NCI-H187 treated with DMSO at 0.1 percent for 48 hours (cell line): ENCODE data around the gene NUTM2D.
"Not testable (repeated sequence)": the region's sequence is repeated elsewhere in the genome, so short reads cannot be mapped to it uniquely, and the experiment has no call there.

Experiments used
- DNase-seq: peaks from one replicate; lab custom pipeline; 2025; lab: John Stamatoyannopoulos, UW

The NUTM2D gene

DNA sequence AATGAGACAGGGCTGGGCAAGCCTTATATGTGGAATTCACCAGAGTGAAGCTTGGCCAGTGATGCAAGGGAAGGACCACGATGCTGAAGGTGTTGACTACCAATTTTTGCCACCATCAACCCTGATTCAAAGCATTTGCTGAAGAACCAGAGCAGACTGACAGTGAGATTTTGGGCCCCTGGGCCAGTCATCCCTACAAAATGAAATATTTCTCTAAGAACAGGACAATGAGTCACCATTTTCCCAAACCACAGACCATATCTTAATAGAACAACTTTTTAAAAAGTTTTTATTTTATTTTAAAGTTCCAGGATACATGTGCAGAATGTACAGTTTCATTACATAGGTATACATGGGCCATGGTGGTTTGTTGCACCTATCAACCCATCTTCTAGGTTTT, 16.5 kb downstream of the NUTM2D start:
- not testable (repeated sequence) for DNase-seq

DNA sequence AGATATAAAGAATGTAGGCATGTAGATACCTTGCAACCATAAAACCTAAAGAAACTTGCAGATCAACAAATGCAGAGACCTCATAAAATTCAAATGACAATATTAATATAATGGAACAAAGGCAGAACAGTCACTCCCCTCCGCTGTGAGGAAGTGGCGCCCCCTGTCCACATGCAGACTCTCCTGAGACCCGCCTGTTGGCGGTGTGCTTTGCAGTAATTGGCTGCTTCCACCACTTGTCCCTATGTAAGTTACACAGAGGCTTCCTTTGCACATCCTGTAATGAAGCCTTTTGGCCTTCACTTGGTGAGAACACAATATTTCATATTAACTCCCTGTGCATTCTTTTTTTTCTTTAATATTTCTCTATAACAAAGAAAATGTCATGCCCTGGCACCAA, 21.6 kb downstream of the NUTM2D start:
- not testable (repeated sequence) for DNase-seq

DNA sequence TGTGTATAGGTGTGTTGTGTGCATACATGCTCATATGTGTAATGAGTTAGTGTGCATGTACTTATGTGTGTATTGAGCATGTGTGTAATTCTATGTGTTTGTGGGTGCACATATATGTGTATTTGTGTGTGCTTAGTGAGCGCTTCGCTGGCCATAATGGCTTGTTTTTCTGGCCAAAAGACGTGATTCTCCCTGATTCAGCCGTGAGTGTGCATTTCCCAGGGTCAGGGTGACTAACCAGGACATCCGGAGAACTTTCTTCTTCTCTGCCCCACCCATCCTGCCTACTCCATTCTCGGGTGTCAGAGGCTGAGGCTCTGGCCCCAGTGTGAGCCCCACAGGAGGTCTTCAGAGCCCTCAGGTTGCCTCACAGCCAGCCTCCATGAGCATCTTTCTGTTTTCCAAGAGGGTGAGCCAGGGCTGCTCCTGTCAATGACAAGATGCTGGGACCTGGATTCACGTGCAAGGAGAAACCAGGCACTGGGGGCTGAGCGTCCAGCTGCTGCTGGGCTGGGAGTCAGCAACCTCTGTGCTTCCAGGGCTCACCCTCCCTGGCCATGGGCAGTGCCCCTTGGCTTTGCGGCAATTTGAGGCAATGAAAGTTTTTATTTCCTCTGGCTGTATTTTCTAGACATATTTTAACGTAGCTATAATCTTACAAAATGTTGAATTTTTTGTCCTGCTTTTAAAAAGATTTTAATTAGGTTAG, 25.8 kb downstream of the NUTM2D start:
- not testable (repeated sequence) for DNase-seq

DNA sequence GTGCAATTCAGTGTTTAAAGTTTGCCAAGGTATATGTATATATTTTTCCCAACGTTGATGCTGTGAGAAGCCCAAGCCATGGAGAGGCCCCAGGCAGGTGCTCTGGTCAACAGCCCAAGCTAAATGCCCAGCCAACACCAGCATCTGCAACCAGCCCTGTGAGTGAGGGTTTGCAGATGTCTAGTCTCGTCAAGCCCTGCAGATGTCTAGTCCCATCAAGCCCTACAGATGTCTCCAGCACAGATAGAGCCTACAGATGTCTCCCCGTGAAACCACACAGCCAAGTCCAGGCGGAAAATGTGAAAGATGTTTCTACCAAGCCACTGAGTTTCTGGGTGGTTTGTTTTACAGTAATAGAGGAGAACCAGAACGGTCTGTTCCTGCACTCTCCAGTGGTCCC, 26.7 kb downstream of the NUTM2D start:
- not testable (repeated sequence) for DNase-seq

DNA sequence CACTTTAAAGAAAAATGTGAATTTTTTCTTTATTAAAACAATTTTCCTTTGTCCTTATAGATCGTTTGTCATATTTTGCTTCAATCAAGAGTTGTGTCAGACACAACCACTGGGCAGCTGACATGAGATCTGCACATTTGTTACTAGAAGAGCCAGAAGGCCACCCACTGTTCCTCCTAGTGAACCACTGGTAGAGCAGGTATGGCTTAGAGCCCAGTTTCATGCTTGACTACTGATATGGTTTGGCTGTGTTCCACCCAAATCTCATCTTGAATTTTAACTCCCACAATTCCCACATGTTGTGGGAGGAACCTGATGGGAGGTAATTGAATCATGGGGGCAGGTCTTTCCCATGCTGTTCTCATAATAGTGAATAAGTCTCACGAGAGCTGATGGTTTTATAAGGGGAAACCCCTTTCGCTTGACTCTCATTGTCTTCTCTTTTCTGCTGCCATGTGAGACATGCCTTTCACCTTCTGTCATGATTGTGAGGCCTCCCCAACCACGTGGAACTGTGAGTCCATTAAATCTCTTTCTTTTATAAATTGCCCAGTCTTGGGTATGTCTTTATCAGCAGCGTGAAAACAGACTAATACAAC, 28.3 kb downstream of the NUTM2D start:
- not testable (repeated sequence) for DNase-seq

DNA sequence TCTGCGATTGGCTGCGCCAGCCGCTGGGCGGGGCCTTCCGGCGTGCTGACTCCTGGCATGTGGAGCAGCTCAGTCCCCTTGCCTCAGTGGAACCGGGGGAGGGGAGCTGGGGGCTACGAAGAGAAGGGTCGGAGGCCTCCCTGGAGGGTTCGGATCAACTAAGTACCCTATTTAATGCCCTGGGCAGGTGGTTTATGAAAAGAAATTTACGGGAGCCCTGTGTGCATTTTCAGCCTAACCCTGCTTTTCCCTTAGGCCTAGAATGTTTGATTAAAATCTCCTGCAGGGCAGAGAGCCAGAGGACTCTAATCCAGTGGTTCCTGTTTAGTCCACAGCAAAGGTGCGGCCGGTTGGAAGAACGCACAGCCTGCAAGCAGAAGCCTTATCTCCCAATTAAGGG, 33.8 kb downstream of the NUTM2D start:
- DNase-seq, result not testable (repeated sequence)

DNA sequence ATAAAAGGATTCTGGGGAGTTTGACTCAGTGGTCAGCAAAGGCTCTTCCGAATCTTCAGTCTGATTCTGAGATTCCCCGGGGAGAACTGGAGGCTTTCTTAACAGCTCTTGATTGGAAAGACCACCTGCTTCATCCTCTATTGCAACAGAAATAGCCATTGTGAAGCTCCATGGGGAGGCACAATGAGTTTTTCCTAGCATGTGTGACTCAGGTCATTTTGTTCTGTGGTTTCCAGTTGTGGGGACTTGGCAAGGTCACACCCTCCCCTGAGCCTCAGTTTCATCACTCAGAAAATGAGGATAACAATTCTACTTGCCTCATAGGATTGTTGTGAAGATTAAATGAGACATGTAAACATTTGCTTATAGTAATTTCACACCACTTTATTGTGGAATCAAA, 38.7 kb downstream of the NUTM2D start:
- DNase-seq, result not testable (repeated sequence)

DNA sequence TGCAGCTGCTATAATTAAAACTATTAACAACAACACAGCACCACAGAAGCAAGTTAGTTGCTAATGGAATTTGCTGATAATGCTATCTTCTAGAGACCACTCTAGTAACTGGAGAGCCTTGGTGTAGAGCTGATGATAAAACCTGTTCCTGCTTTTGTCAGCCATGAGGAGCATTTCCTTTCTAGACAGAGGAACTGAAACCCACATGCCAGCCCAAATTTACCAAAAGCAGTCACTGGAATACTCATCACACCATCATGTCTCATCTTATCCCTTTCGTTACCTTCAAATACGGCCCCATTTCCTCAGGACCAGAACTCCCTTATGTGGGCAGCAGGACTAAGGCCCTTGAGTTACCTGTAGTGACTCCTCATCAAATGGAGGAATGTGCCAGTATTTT, 40.9 kb downstream of the NUTM2D start:
- DNase-seq, result not testable (repeated sequence)

DNA sequence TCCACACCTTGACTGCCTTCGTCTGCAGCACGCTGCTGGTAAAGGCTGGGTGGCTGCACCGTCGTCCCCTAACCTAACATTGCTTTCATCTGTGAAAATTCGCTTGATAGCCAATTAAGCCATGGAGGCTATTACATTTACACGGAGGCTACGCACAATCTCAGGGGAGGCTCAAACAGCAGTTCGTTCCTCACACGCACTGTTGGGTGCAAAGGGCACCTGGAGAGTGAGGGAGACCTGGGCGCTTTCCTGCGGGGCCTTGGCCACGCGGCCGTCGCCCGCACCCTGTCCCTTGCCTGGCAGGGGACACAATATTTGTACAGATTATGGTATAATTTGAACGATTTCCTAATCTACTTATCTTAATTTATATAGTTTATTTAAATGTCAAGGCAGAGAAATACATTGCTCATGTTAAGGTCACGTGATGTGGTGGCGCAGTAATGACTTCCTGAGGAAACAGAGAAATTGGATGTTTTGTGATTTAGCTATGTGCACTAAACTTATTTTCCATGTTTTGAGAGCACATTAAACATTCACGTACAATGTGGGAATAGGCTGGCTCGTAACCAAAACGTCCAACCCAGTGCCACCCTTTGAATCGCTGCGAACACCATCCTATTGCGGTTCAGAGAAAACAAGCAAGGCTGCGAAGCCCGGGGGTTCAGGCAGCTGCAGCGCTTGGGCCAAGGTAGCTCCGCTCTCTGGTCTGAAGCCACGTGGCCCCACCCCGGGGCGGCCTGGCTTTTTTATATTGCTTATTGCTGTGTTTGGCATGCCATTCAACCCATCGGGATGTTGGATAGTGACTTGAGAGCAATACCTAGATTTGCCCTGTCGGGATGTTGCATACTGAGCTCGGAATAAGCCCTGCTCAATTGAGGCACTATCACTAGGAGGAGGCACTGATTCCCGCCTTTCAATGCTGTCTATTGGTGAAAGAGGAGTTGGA, 50.2 kb downstream of the NUTM2D start:
- DNase-seq, result not testable (repeated sequence)

DNA sequence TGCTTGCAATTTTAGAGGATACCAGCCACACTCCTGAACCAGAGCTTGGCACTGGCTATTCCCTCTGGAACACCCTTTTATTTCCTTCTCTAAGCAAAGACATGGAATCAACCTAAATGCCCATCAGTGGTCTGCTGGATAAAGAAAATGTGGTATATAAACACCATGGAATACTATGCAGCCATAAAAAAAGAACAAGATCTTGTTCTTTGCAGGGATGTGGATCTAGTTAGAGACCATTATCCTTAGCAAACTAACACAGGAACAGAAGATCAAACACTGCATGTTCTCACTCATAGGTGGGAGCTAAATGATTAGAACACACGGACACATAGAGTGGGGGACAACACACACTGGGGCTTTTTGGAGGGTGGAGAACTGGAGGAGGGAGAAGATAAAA, 56.4 kb downstream of the NUTM2D start:
- not testable (repeated sequence) for DNase-seq
